ENCODE measurements around the gene CRYL1.

The CRYL1 gene

GRCh38 chr13:20489185-20489820, 36.4 kb downstream of the CRYL1 start:
- Histone ChIP-seq H3K27me3 (ENCODE audit: insufficient read depth, poor library complexity, severe bottlenecking) (no peaks in the 10 kb centered on the region), H3K4me3 (ENCODE audit: severe bottlenecking) (no peak overlapping the region), H3K36me3 (ENCODE audit: low read depth) (no peaks in the 10 kb centered on the region), H3K27ac (ENCODE audit: poor library complexity, severe bottlenecking) (no peak overlapping the region), H3K4me1 (ENCODE audit: insufficient read depth, poor library complexity, severe bottlenecking) (no peaks in the 10 kb centered on the region), H3K9me3 (ENCODE audit: severe bottlenecking) (no peaks in the 10 kb centered on the region)
- peak; percentile 17 for TF ChIP-seq CTCF (IDR thresholded peaks at IDR 0.05; ENCODE audit: poor library complexity, severe bottlenecking)
- DNase-seq (ENCODE audit: low spot score) (no peak), ATAC-seq (ENCODE audit: low read depth) (no peak)

- TF ChIP-seq CTCF (IDR thresholded peaks at IDR 0.05; ENCODE audit: poor library complexity, severe bottlenecking): no peak
- Histone ChIP-seq H3K27ac (ENCODE audit: poor library complexity, severe bottlenecking) (no peak overlapping the region), H3K27me3 (ENCODE audit: insufficient read depth, poor library complexity, severe bottlenecking) (no peaks in the 10 kb centered on the region), H3K4me1 (ENCODE audit: insufficient read depth, poor library complexity, severe bottlenecking) (no peaks in the 10 kb centered on the region), H3K4me3 (ENCODE audit: severe bottlenecking) (no peak overlapping the region), H3K9me3 (ENCODE audit: severe bottlenecking) (no peaks in the 10 kb centered on the region), H3K36me3 (ENCODE audit: low read depth) (no peaks in the 10 kb centered on the region)
- ATAC-seq (ENCODE audit: low read depth): no peak
- DNase-seq (ENCODE audit: low spot score): no peak
Observed at GRCh38 chr13:20487927-20488326, 37.7 kb downstream of the CRYL1 start.

- Histone ChIP-seq H3K4me3 (ENCODE audit: severe bottlenecking) (no peak overlapping the region), H3K9me3 (ENCODE audit: severe bottlenecking) (no peaks in the 10 kb centered on the region), H3K27me3 (ENCODE audit: insufficient read depth, poor library complexity, severe bottlenecking) (no peaks in the 10 kb centered on the region)
Observed at GRCh38 chr13:20482787-20483186, 42.9 kb downstream of the CRYL1 start.

GRCh38 chr13:20482275-20482761, 43.3 kb downstream of the CRYL1 start:
- Histone ChIP-seq H3K9me3 (ENCODE audit: severe bottlenecking) (no peaks in the 10 kb centered on the region), H3K36me3 (ENCODE audit: low read depth) (no peaks in the 10 kb centered on the region), H3K27ac (ENCODE audit: poor library complexity, severe bottlenecking) (no peak overlapping the region), H3K4me1 (ENCODE audit: insufficient read depth, poor library complexity, severe bottlenecking) (peaks cover 7% of the 10 kb centered on the region), H3K4me3 (ENCODE audit: severe bottlenecking) (no peak overlapping the region), H3K27me3 (ENCODE audit: insufficient read depth, poor library complexity, severe bottlenecking) (no peaks in the 10 kb centered on the region)
- DNase-seq (ENCODE audit: low spot score): no peak
- peak; percentile 44; the same call in 1 of the 3 replicates for ATAC-seq (ENCODE audit: low read depth)
- TF ChIP-seq CTCF (IDR thresholded peaks at IDR 0.05; ENCODE audit: poor library complexity, severe bottlenecking): no peak

More at GRCh38 chr13:20482787-20483186, 42.9 kb downstream of the CRYL1 start:
- no peak for DNase-seq (ENCODE audit: low spot score)
- peaks cover 7% of the 10 kb centered on the region for H3K4me1 ChIP-seq (ENCODE audit: insufficient read depth, poor library complexity, severe bottlenecking)
- H3K27ac ChIP-seq (ENCODE audit: poor library complexity, severe bottlenecking): no peak overlapping the region
- no peak for TF ChIP-seq CTCF (IDR thresholded peaks at IDR 0.05; ENCODE audit: poor library complexity, severe bottlenecking)
- H3K36me3 ChIP-seq (ENCODE audit: low read depth): no peaks in the 10 kb centered on the region
- no peak for ATAC-seq (ENCODE audit: low read depth)

GRCh38 chr13:20477394-20477793, 48.3 kb downstream of the CRYL1 start:
- H3K27ac ChIP-seq (ENCODE audit: poor library complexity, severe bottlenecking): no peak overlapping the region
- no peak overlapping the region for H3K4me3 ChIP-seq (ENCODE audit: severe bottlenecking)
- TF ChIP-seq CTCF (IDR thresholded peaks at IDR 0.05; ENCODE audit: poor library complexity, severe bottlenecking): no peak
- H3K36me3 ChIP-seq (ENCODE audit: low read depth): no peaks in the 10 kb centered on the region
- no peaks in the 10 kb centered on the region for H3K27me3 ChIP-seq (ENCODE audit: insufficient read depth, poor library complexity, severe bottlenecking)
- no peaks in the 10 kb centered on the region for H3K9me3 ChIP-seq (ENCODE audit: severe bottlenecking)
- no peak for DNase-seq (ENCODE audit: low spot score)
- peaks cover 4% of the 10 kb centered on the region for H3K4me1 ChIP-seq (ENCODE audit: insufficient read depth, poor library complexity, severe bottlenecking)
- no peak for ATAC-seq (ENCODE audit: low read depth)

All from RWPE2 (cell line).